GM10266 (cell line): ENCODE measurements around the gene BCAT1.

Experiments
- DNase-seq: peaks from one replicate; pipeline ENCODE4 v3.0.0; 2012; ENCODE audit errors: extremely low spot score
- CTCF ChIP-seq: IDR thresholded peaks from 2 replicates; pipeline ENCODE4 v1.5.1; 2012; ENCODE audit warnings: mild to moderate bottlenecking, low read depth; ENCODE audit not compliant: control insufficient read depth, insufficient read depth; ENCODE audit errors: missing control alignments

Gene BCAT1, protein sequence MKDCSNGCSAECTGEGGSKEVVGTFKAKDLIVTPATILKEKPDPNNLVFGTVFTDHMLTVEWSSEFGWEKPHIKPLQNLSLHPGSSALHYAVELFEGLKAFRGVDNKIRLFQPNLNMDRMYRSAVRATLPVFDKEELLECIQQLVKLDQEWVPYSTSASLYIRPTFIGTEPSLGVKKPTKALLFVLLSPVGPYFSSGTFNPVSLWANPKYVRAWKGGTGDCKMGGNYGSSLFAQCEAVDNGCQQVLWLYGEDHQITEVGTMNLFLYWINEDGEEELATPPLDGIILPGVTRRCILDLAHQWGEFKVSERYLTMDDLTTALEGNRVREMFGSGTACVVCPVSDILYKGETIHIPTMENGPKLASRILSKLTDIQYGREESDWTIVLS

GRCh38 chr12:24948757-24949722 is at the start of gene BCAT1:
TSS of gene BCAT1 (minus strand) at chr12:24949101. CDS start at chr12:24948932, 169 bp downstream.
- DNase-seq: no peak
- peak; percentile 22 for TF ChIP-seq CTCF

GRCh38 chr12:24997970-24998582 is 49.2 kb upstream of the BCAT1 start:
- peak; percentile 52 for DNase-seq

DNA sequence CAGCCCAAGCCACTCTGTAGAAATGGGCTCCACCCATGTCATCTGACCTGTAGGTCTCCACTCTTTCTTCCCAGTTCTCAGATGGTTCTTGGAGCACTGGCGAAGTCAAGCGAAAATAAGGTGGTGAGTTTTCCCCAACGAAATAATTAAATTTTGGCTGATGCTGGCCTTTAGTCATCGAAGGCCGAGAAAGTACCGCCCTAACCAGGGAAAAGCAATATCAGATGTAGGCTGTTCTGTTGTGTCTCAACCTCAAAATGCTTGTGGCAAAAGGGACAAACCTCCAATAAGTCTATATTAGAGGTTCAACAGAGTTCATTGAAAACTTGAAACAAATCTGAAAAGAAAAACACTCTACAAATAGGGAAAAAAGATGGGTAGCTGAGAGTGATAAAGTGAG is 48.6 kb upstream of the BCAT1 start:
- no peak for TF ChIP-seq CTCF
- no peak for DNase-seq

More at GRCh38 chr12:24997970-24998582, 49.2 kb upstream of the BCAT1 start:
- no peak for TF ChIP-seq CTCF

- TF ChIP-seq CTCF: no peak
Measured at GRCh38 chr12:24996820-24997219, 47.9 kb upstream of the BCAT1 start.

DNA sequence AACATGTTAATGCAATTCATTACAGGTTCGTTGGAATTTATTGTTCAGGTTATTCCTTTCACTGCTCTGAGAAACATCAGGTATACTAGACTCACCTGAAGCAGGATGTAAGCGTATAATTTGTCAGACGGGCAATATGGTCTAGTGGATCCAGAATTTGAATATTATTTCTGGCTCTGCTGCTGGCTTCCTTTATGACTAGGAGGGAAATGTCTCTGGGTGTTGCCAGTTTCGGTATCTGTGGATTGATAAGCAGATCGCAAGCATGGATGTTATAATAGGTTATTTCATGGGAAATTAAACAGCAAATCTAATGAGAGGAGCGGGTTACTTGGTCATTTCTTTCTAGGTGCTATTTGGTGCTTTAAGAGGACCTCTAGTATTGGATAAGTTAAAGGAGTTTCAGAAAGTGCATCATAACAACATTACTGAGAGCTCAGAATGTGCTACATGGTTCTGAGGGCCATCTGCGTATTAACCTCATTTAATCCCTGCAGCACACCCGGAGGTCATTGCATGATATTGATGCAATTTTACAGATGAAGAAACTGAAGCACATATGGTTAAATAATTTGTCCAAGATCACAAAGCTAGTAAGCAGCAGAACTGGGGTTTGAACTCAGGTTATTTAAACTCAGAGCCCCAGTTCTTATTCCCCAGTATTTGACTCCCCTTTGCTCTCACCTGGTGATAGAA is 47.3 kb upstream of the BCAT1 start:
- no peak for TF ChIP-seq CTCF

More at GRCh38 chr12:24996820-24997219, 47.9 kb upstream of the BCAT1 start:
- DNase-seq: no peak

GRCh38 chr12:24993793-24994192 is 44.9 kb upstream of the BCAT1 start:
- no peak for DNase-seq
- TF ChIP-seq CTCF: no peak

More for the DNA sequence above, 47.3 kb upstream of the BCAT1 start:
- DNase-seq: no peak
